GM23338 (cell line): ENCODE data around the gene TMEM132A. TPM values are rescaled to one million over a fixed set of nuclear protein-coding genes. Genes with fewer than 3 reads are reported as not detected.

Experiments used
- ATAC-seq: fragments of 200-7000 bp; cut with Tn5 transposase; 3 replicates; pipeline ENCODE4 v1.9.1; 2020
- DNase-seq: peaks from one replicate; pipeline ENCODE4 v3.0.0-alpha.2; 2015; ENCODE audit warnings: low spot score
- H2AFZ ChIP-seq: fragments of 200-600 bp; sonication (generic); 2 replicates; pipeline ENCODE4 v1.8.0; 2016; ENCODE audit warnings: antibody characterized with exemption, mild to moderate bottlenecking, moderate library complexity
- H3F3A ChIP-seq: fragments of 200-600 bp; sonication (generic); replicated peaks from 2 replicates; pipeline ENCODE4 v1.8.0; 2017; ENCODE audit warnings: antibody characterized with exemption, mixed run types, low read depth
- H3K27ac ChIP-seq: fragments of 200-600 bp; sonication (generic); 2 replicates; pipeline ENCODE4 v1.6.1; 2016; ENCODE audit warnings: low read depth
- H3K27me3 ChIP-seq: fragments of 200-600 bp; sonication (generic); 2 replicates; pipeline ENCODE4 v1.8.0; 2016; ENCODE audit warnings: mild to moderate bottlenecking, mixed run types, moderate library complexity; ENCODE audit not compliant: insufficient read depth
- H3K36me3 ChIP-seq: fragments of 200-600 bp; sonication (generic); 2 replicates; pipeline ENCODE4 v1.8.0; 2016; ENCODE audit warnings: mild to moderate bottlenecking; ENCODE audit not compliant: insufficient read depth
- H3K4me1 ChIP-seq: fragments of 200-600 bp; sonication (generic); 2 replicates; pipeline ENCODE4 v1.8.0; 2016; ENCODE audit warnings: mild to moderate bottlenecking, moderate library complexity; ENCODE audit not compliant: insufficient read depth
- H3K4me2 ChIP-seq: fragments of 200-600 bp; sonication (generic); 2 replicates; pipeline ENCODE4 v1.7.1; 2017; ENCODE audit warnings: mixed run types
- H3K4me3 ChIP-seq: fragments of 200-600 bp; sonication (generic); 2 replicates; pipeline ENCODE4 v1.6.1; 2016; ENCODE audit warnings: mixed run types
- H3K79me2 ChIP-seq: fragments of 200-600 bp; sonication (generic); replicated peaks from 2 replicates; pipeline ENCODE4 v1.8.0; 2017; ENCODE audit warnings: mild to moderate bottlenecking; ENCODE audit not compliant: insufficient read depth
- H3K9me2 ChIP-seq: fragments of 200-600 bp; sonication (generic); 2 replicates; pipeline ENCODE4 v1.8.0; 2017; ENCODE audit not compliant: insufficient read depth
- H4K20me1 ChIP-seq: fragments of 200-600 bp; sonication (generic); replicated peaks from 2 replicates; pipeline ENCODE4 v1.8.0; 2017; ENCODE audit warnings: mild to moderate bottlenecking; ENCODE audit not compliant: insufficient read depth
- H3K27ac Mint-ChIP-seq: 2 replicates; pipeline ENCODE4 v1.8.0; 2020; ENCODE audit warnings: inconsistent platforms, mild to moderate bottlenecking, moderate library complexity, mixed read lengths
- H3K27me3 Mint-ChIP-seq: 3 replicates; pipeline ENCODE4 v1.8.0; 2022; ENCODE audit warnings: low read depth, mild to moderate bottlenecking, moderate library complexity, mixed read lengths, inconsistent platforms; ENCODE audit not compliant: insufficient read depth, poor library complexity
- H3K36me3 Mint-ChIP-seq: 3 replicates; pipeline ENCODE4 v1.8.0; 2021; ENCODE audit warnings: low read depth, mild to moderate bottlenecking, inconsistent platforms, moderate library complexity, mixed read lengths
- H3K4me1 Mint-ChIP-seq: 3 replicates; pipeline ENCODE4 v1.8.0; 2020; ENCODE audit warnings: mild to moderate bottlenecking, inconsistent platforms, mixed read lengths
- H3K4me3 Mint-ChIP-seq: 3 replicates; pipeline ENCODE4 v1.8.0; 2021; ENCODE audit warnings: moderate library complexity, mild to moderate bottlenecking, inconsistent platforms, mixed read lengths
- H3K9me3 Mint-ChIP-seq: 3 replicates; pipeline ENCODE4 v1.8.0; 2020; ENCODE audit warnings: moderate library complexity, mild to moderate bottlenecking, inconsistent platforms, mixed read lengths
- CREB1 ChIP-seq: fragments of 250-450 bp; sonication (Bioruptor Pico); IDR thresholded peaks from 2 replicates; pipeline ENCODE4 v1.5.0; 2020; ENCODE audit warnings: low read depth, mild to moderate bottlenecking, moderate library complexity
- EZH2 ChIP-seq: fragments of 200-600 bp; sonication (generic); IDR thresholded peaks from one replicate; pipeline ENCODE4 v1.8.0; 2017; ENCODE audit warnings: antibody characterized with exemption, mild to moderate bottlenecking, low read depth; ENCODE audit not compliant: unreplicated experiment
- EZH2phosphoT487 ChIP-seq: fragments of 200-600 bp; sonication (generic); IDR thresholded peaks from one replicate; pipeline ENCODE4 v1.8.1; 2018; ENCODE audit warnings: antibody characterized with exemption; ENCODE audit not compliant: unreplicated experiment
- JUNB ChIP-seq: IDR thresholded peaks from one replicate; pipeline ENCODE4 v1.6.1; 2016; ENCODE audit warnings: antibody characterized with exemption; ENCODE audit not compliant: unreplicated experiment
- NANOG ChIP-seq: IDR thresholded peaks from 2 replicates; pipeline ENCODE4 v1.6.1; 2016; ENCODE audit warnings: antibody characterized with exemption, borderline replicate concordance
- POLR2AphosphoS5 ChIP-seq: IDR thresholded peaks from 2 replicates; pipeline ENCODE4 v1.6.1; 2016; ENCODE audit warnings: antibody characterized with exemption, low read depth
- STAT1 ChIP-seq: IDR thresholded peaks from one replicate; pipeline ENCODE4 v1.6.1; 2016; ENCODE audit warnings: antibody characterized with exemption; ENCODE audit not compliant: unreplicated experiment
- ZNF114 ChIP-seq: fragments of 250-450 bp; sonication (Bioruptor Pico); IDR thresholded peaks from 2 replicates; pipeline ENCODE4 v1.5.0; 2020; ENCODE audit warnings: mild to moderate bottlenecking, moderate library complexity
- ZNF331 ChIP-seq: fragments of 250-450 bp; sonication (Bioruptor Pico); IDR thresholded peaks from 2 replicates; pipeline ENCODE4 v1.5.0; 2020; ENCODE audit warnings: low read depth, mild to moderate bottlenecking, moderate library complexity
- polyA plus RNA-seq: library from polyadenylated mRNA; unstranded; fragments of >200 nt; fragmentation: Nextera tagmentation; extraction: Ambion mirVana; gene quantifications from 2 replicates; pipeline ENCODE4 v1.2.1, GENCODE V29; 2016
- total RNA-seq: library from RNA; depleted of rRNA; stranded (reverse); fragments of >200 nt; shearing (Covaris generic); gene quantifications from 2 replicates; pipeline ENCODE4 v1.2.3, GENCODE V29; 2014
- TF ChIP-seq, protein P1 (sequence below): IDR thresholded peaks from one replicate; pipeline ENCODE4 v1.6.1; 2018; ENCODE audit warnings: antibody characterized with exemption; ENCODE audit not compliant: unreplicated experiment
- TF ChIP-seq, protein P2 (sequence below), 2 experiments: fragments of 200-600 bp in 1 of 2; sonication (generic) in 1 of 2; conservative IDR thresholded peaks; 2 replicates each; pipeline versions ENCODE4 v1.5.1 to v1.6.1; 2016 to 2017; ENCODE audit warnings: antibody characterized with exemption in 2 of 2, low read depth in 2 of 2, mild to moderate bottlenecking in 2 of 2, moderate library complexity in 1 of 2
- TF ChIP-seq, protein P3 (sequence below): IDR thresholded peaks from 2 replicates; pipeline ENCODE4 v1.6.1; 2016; ENCODE audit warnings: antibody characterized with exemption
- TF ChIP-seq, protein P4 (sequence below): fragments of 250-450 bp; sonication (Bioruptor Pico); IDR thresholded peaks from 2 replicates; pipeline ENCODE4 v1.5.0; 2020; ENCODE audit warnings: mild to moderate bottlenecking, moderate library complexity

Gene TMEM132A
- total and polyA plus RNA-seq, 2 experiments from 2014 or later, result 36.2 to 96.6 TPM

DNA sequence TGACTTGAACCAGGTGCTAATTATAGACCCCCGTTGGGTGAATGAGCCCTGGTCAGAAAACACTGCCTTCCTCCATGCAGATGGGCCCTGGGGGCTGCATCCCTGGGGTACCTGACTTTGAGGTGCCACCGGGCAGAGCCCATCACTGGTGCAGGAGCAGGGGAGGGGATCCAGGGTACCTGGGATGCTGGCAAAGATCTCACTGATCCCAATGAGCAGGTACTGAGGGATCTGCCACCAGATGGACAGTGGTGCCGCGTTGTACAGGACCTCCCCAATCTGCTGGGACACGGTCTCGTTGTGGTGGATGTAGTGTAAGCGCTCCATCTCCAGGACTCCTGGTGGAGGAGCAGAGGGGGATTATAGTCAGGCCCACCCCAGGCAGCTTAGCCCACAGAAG lies 15.0 kb downstream of the TMEM132A start (continued):
- TF ChIP-seq, protein P1, sequence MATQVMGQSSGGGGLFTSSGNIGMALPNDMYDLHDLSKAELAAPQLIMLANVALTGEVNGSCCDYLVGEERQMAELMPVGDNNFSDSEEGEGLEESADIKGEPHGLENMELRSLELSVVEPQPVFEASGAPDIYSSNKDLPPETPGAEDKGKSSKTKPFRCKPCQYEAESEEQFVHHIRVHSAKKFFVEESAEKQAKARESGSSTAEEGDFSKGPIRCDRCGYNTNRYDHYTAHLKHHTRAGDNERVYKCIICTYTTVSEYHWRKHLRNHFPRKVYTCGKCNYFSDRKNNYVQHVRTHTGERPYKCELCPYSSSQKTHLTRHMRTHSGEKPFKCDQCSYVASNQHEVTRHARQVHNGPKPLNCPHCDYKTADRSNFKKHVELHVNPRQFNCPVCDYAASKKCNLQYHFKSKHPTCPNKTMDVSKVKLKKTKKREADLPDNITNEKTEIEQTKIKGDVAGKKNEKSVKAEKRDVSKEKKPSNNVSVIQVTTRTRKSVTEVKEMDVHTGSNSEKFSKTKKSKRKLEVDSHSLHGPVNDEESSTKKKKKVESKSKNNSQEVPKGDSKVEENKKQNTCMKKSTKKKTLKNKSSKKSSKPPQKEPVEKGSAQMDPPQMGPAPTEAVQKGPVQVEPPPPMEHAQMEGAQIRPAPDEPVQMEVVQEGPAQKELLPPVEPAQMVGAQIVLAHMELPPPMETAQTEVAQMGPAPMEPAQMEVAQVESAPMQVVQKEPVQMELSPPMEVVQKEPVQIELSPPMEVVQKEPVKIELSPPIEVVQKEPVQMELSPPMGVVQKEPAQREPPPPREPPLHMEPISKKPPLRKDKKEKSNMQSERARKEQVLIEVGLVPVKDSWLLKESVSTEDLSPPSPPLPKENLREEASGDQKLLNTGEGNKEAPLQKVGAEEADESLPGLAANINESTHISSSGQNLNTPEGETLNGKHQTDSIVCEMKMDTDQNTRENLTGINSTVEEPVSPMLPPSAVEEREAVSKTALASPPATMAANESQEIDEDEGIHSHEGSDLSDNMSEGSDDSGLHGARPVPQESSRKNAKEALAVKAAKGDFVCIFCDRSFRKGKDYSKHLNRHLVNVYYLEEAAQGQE, result no peak
- no peak for TF ChIP-seq NANOG
- no peak for TF ChIP-seq JUNB
- no peak for TF ChIP-seq POLR2AphosphoS5
- no peak for TF ChIP-seq EZH2
- no peak for TF ChIP-seq EZH2phosphoT487
- TF ChIP-seq ZNF331, result no peak
- no peak for TF ChIP-seq CREB1 (CRISPR knock-in tag)
- no peak for TF ChIP-seq ZNF114 (CRISPR knock-in tag)
- TF ChIP-seq, protein P2, sequence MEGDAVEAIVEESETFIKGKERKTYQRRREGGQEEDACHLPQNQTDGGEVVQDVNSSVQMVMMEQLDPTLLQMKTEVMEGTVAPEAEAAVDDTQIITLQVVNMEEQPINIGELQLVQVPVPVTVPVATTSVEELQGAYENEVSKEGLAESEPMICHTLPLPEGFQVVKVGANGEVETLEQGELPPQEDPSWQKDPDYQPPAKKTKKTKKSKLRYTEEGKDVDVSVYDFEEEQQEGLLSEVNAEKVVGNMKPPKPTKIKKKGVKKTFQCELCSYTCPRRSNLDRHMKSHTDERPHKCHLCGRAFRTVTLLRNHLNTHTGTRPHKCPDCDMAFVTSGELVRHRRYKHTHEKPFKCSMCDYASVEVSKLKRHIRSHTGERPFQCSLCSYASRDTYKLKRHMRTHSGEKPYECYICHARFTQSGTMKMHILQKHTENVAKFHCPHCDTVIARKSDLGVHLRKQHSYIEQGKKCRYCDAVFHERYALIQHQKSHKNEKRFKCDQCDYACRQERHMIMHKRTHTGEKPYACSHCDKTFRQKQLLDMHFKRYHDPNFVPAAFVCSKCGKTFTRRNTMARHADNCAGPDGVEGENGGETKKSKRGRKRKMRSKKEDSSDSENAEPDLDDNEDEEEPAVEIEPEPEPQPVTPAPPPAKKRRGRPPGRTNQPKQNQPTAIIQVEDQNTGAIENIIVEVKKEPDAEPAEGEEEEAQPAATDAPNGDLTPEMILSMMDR (conservative IDR thresholded peaks at IDR 0.05; ENCODE audit: low read depth in 2 of 2), result no peak
- no peak for TF ChIP-seq STAT1

DNA sequence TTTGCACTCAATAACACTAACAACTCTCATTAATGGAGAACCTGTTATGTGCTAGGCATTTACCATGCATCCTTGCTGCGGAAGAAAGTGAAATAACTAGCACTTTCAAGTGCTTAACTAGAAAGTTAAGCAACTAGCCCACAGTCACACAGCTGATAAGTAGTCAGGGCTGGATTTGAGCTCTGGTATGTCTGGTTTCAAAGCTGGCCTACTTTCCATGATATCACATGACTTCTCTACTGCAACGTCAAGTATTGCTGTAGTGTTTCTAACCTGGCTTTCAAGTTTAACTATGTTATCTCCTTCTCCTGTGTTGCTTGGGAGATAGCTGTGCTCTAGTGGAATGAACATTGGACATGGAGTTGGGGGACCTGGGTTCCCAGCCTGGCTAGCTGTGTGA lies 15.6 kb downstream of the TMEM132A start:
- Histone ChIP-seq H4K20me1 (peaks cover 3% of the 10 kb centered on the region; the same call in 1 of the 2 replicates), H3K36me3 (no peaks in the 10 kb centered on the region), H3K4me1 (no peaks in the 10 kb centered on the region), H3K79me2 (no peaks in the 10 kb centered on the region), H3F3A (no peaks in the 10 kb centered on the region), H3K4me2 (no peak overlapping the region), H3K4me3 (no peak overlapping the region), H3K9me2 (no peaks in the 10 kb centered on the region), H2AFZ (no peak overlapping the region), H3K27ac (no peak overlapping the region), H3K27me3 (no peaks in the 10 kb centered on the region)
- ATAC-seq (no peak), DNase-seq (no peak)
- Mint-ChIP-seq H3K4me3 (no peak overlapping the region), H3K27ac (no peak overlapping the region), H3K4me1 (peaks cover 6% of the 10 kb centered on the region; the same call in 2 of the 3 replicates), H3K27me3 (peaks cover 9% of the 10 kb centered on the region), H3K36me3 (peaks cover 15% of the 10 kb centered on the region; the same call in 2 of the 3 replicates), H3K9me3 (no peaks in the 10 kb centered on the region)
- TF ChIP-seq, protein P3, sequence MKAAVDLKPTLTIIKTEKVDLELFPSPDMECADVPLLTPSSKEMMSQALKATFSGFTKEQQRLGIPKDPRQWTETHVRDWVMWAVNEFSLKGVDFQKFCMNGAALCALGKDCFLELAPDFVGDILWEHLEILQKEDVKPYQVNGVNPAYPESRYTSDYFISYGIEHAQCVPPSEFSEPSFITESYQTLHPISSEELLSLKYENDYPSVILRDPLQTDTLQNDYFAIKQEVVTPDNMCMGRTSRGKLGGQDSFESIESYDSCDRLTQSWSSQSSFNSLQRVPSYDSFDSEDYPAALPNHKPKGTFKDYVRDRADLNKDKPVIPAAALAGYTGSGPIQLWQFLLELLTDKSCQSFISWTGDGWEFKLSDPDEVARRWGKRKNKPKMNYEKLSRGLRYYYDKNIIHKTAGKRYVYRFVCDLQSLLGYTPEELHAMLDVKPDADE, result no peak
- TF ChIP-seq ZNF114 (CRISPR knock-in tag) (no peak), STAT1 (no peak), EZH2 (no peak), ZNF331 (no peak)
- TF ChIP-seq, protein P4, sequence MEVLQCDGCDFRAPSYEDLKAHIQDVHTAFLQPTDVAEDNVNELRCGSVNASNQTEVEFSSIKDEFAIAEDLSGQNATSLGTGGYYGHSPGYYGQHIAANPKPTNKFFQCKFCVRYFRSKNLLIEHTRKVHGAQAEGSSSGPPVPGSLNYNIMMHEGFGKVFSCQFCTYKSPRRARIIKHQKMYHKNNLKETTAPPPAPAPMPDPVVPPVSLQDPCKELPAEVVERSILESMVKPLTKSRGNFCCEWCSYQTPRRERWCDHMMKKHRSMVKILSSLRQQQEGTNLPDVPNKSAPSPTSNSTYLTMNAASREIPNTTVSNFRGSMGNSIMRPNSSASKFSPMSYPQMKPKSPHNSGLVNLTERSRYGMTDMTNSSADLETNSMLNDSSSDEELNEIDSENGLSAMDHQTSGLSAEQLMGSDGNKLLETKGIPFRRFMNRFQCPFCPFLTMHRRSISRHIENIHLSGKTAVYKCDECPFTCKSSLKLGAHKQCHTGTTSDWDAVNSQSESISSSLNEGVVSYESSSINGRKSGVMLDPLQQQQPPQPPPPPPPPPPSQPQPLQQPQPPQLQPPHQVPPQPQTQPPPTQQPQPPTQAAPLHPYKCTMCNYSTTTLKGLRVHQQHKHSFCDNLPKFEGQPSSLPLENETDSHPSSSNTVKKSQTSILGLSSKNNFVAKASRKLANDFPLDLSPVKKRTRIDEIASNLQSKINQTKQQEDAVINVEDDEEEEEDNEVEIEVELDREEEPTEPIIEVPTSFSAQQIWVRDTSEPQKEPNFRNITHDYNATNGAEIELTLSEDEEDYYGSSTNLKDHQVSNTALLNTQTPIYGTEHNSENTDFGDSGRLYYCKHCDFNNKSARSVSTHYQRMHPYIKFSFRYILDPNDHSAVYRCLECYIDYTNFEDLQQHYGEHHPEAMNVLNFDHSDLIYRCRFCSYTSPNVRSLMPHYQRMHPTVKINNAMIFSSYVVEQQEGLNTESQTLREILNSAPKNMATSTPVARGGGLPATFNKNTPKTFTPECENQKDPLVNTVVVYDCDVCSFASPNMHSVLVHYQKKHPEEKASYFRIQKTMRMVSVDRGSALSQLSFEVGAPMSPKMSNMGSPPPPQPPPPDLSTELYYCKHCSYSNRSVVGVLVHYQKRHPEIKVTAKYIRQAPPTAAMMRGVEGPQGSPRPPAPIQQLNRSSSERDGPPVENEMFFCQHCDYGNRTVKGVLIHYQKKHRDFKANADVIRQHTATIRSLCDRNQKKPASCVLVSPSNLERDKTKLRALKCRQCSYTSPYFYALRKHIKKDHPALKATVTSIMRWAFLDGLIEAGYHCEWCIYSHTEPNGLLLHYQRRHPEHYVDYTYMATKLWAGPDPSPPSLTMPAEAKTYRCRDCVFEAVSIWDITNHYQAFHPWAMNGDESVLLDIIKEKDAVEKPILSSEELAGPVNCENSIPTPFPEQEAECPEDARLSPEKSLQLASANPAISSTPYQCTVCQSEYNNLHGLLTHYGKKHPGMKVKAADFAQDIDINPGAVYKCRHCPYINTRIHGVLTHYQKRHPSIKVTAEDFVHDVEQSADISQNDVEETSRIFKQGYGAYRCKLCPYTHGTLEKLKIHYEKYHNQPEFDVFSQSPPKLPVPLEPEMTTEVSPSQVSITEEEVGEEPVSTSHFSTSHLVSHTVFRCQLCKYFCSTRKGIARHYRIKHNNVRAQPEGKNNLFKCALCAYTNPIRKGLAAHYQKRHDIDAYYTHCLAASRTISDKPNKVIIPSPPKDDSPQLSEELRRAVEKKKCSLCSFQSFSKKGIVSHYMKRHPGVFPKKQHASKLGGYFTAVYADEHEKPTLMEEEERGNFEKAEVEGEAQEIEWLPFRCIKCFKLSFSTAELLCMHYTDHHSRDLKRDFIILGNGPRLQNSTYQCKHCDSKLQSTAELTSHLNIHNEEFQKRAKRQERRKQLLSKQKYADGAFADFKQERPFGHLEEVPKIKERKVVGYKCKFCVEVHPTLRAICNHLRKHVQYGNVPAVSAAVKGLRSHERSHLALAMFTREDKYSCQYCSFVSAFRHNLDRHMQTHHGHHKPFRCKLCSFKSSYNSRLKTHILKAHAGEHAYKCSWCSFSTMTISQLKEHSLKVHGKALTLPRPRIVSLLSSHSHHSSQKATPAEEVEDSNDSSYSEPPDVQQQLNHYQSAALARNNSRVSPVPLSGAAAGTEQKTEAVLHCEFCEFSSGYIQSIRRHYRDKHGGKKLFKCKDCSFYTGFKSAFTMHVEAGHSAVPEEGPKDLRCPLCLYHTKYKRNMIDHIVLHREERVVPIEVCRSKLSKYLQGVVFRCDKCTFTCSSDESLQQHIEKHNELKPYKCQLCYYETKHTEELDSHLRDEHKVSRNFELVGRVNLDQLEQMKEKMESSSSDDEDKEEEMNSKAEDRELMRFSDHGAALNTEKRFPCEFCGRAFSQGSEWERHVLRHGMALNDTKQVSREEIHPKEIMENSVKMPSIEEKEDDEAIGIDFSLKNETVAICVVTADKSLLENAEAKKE (CRISPR knock-in tag), result no peak
